ENCODE data around the gene LHFPL3. TPM values are rescaled to one million over a fixed set of nuclear protein-coding genes. Genes with fewer than 3 reads are reported as not detected.

Gene LHFPL3
- total RNA-seq, 1 donor from 2014 or later: not detected

DNA sequence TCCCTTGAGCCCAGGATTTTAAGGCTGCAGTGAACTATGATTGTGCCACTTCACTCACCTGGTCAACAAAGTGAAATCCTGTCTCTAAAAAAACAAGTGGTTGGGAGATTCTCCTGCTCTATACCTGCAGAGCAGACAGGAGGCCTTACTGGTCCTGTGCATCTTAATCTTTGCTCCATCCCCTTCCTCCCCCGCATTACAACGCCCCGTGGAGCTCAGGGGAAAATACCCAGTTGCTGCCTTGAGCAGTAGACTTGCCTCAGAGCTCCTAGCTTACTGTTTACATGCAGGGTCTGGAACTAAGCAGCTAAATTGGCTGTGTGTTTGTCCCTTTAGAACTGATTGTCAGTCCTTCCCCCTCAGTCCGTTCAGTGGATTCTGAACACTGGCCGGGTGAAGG lies 561.8 kb downstream of the LHFPL3 start:
- Histone ChIP-seq H3K27ac (ENCODE audit: low read depth, low read length) (no peak overlapping the region), H3K27me3 (ENCODE audit: control insufficient read depth in 3 of 3, insufficient read depth in 3 of 3, low read length in 3 of 3) (no peaks in the 10 kb centered on the region), H3K4me3 (ENCODE audit: low read length in 3 of 3) (no peak overlapping the region), H3K9ac (ENCODE audit: low read depth in 1 of 3, low read length in 3 of 3) (no peak overlapping the region), H3K9me3 (ENCODE audit: control insufficient read depth in 3 of 3, low read length in 3 of 3) (no peaks in the 10 kb centered on the region), H3K4me1 (ENCODE audit: control insufficient read depth in 3 of 3, insufficient read depth in 3 of 3, low read length in 3 of 3) (no peaks in the 10 kb centered on the region), H3K36me3 (ENCODE audit: control insufficient read depth in 3 of 3, insufficient read depth in 3 of 3, low read length in 3 of 3) (no peaks in the 10 kb centered on the region)

DNA sequence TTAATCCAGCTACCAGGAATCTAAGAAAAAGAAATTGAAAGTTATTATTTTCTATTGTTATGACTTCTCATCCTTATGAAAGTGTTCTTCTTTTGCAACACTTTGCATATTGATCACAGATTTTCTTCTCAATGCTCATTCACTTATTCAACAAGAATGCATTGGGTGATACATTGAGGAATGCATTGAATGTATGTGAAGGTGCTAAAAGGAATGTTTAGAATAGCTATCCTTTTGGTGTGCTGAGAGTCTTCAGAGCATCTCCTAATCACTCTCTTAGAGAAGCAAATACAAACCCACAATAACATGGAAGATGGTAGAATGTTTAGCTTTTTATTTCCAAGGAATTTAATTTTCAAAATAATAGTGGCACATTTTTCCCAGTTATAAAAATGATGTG lies 563.5 kb downstream of the LHFPL3 start:
- H3K4me1 ChIP-seq (ENCODE audit: control insufficient read depth in 3 of 3, insufficient read depth in 3 of 3, low read length in 3 of 3): no peaks in the 10 kb centered on the region
- H3K9me3 ChIP-seq (ENCODE audit: control insufficient read depth in 3 of 3, low read length in 3 of 3): no peaks in the 10 kb centered on the region

DNA sequence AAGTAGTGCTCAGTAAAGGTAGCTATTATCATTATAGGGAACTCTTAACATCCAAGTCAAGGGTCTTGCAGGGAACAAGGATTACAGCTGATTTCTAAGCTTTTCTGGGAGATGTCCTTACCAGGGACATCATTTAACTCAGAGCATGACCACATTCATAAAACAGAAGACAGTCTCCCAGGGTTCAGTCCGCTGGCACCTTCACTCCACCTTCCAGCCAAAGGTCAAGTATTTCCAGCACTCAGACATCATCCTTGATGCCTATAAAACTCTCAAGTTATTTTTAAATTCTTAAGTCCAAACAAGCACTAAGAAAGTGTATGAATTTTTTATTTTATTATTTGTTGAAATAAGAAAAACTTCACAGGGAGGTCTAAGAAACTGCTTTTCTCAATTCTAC lies 565.9 kb downstream of the LHFPL3 start:
- no peaks in the 10 kb centered on the region for H3K9me3 ChIP-seq (ENCODE audit: control insufficient read depth in 3 of 3, low read length in 3 of 3)
- no peak overlapping the region for H3K27ac ChIP-seq (ENCODE audit: low read depth, low read length)
- no peaks in the 10 kb centered on the region for H3K4me1 ChIP-seq (ENCODE audit: control insufficient read depth in 3 of 3, insufficient read depth in 3 of 3, low read length in 3 of 3)
- H3K36me3 ChIP-seq (ENCODE audit: control insufficient read depth in 3 of 3, insufficient read depth in 3 of 3, low read length in 3 of 3): no peaks in the 10 kb centered on the region
- H3K4me3 ChIP-seq (ENCODE audit: low read length in 3 of 3): no peak overlapping the region
- H3K9ac ChIP-seq (ENCODE audit: low read depth in 1 of 3, low read length in 3 of 3): no peak overlapping the region
- H3K27me3 ChIP-seq (ENCODE audit: control insufficient read depth in 3 of 3, insufficient read depth in 3 of 3, low read length in 3 of 3): no peaks in the 10 kb centered on the region

More for the DNA sequence above, 563.5 kb downstream of the LHFPL3 start:
- H3K4me3 ChIP-seq (ENCODE audit: low read length in 3 of 3): no peak overlapping the region
- no peak overlapping the region for H3K27ac ChIP-seq (ENCODE audit: low read depth, low read length)
- H3K27me3 ChIP-seq (ENCODE audit: control insufficient read depth in 3 of 3, insufficient read depth in 3 of 3, low read length in 3 of 3): no peaks in the 10 kb centered on the region
- H3K9ac ChIP-seq (ENCODE audit: low read depth in 1 of 3, low read length in 3 of 3): no peak overlapping the region
- no peaks in the 10 kb centered on the region for H3K36me3 ChIP-seq (ENCODE audit: control insufficient read depth in 3 of 3, insufficient read depth in 3 of 3, low read length in 3 of 3)

DNA sequence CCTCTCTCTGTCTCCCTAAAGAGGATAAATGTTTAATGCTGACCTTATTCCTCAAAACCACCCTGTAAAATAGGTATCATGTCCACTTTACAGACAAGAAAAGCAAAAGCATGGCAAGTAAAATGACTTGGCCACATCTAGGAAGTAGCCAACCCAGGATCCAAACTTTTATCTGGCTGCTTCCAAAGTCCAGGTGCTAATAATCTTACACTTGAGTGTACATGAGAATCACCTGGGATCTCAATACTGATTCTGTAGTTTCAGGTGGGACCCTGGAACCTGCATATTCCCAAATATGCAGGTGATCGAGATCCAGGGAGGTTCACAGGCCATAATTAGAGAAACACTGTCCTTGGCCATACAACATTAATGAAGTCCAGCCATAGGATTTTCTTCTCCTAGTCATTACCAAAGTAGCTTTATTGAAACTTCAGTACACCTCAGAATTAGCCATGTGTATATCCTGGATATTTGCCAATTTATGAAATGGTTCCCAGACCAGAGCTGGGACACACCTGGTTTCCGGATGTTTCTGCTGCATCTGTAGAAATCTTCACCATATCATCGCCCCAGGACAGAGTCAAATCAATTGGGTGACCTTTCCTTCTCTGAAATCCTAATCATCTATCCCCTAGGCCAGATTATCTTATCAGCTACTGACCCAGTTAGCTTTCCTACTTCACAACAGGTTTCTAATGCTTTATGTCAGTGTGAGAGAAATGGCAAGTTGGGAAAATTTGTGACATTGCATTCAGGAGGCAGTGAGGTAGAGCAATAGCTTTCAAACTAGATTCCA lies 566.5 kb downstream of the LHFPL3 start:
- Histone ChIP-seq H3K27me3 (ENCODE audit: control insufficient read depth in 3 of 3, insufficient read depth in 3 of 3, low read length in 3 of 3) (no peaks in the 10 kb centered on the region), H3K9me3 (ENCODE audit: control insufficient read depth in 3 of 3, low read length in 3 of 3) (no peaks in the 10 kb centered on the region), H3K4me3 (ENCODE audit: low read length in 3 of 3) (no peak overlapping the region), H3K4me1 (ENCODE audit: control insufficient read depth in 3 of 3, insufficient read depth in 3 of 3, low read length in 3 of 3) (no peaks in the 10 kb centered on the region), H3K27ac (ENCODE audit: low read depth, low read length) (no peak overlapping the region), H3K9ac (ENCODE audit: low read depth in 1 of 3, low read length in 3 of 3) (no peak overlapping the region), H3K36me3 (ENCODE audit: control insufficient read depth in 3 of 3, insufficient read depth in 3 of 3, low read length in 3 of 3) (no peaks in the 10 kb centered on the region)

DNA sequence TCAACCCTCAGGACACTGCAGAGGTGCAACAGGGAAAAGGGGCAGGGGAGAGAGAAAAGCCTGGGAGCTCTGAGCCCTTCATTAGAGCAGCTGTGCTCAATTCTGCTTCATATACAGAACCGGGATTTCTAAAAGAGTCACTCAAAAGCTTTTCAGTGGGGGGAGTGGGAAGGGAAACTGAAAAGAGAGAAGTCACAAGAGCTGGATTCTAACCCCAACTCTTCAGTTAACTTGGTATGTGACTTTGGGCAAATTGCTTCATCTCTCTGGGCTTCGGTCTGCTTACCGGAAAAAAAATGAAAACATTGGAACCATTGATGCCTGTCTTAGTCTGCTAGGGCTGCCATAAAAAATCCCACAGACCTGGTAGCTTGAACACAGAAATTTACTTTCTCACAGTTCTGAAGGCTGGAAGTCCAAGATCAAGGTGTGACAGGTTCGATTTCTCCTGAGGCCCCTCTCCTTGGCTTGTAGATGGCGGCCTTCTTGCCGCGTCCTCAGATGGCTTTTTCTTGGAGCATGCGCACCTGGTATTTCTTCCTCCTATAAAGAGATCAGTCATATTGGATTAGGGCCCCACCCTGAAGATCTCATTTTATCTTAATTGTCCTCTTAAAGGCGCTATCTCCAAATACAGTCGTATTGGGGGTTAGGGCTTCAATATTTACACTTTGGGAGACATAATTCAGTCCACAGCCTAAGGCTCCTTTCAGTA lies 567.3 kb downstream of the LHFPL3 start:
- H3K4me3 ChIP-seq (ENCODE audit: low read length in 3 of 3): no peak overlapping the region

DNA sequence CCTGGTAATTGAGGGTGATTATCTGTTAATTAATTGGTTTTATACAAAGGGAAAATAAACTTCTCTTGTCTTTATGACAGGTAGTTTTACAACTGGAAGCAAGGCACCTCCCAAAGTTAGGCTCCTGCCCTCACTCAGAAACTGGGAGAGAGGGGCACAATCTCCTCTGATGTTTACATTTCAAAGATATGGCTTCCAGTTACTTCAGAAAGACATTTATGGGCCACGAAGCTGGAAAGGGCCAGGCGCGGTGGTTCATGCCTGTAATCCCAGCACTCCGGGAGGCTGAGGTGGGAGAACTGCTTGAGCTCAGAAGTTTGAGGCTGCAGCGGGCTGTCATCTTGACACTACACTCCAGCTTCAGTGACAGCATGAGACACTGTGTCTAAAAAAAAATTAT lies 570.0 kb downstream of the LHFPL3 start:
- Histone ChIP-seq H3K4me3 (ENCODE audit: low read length in 3 of 3) (no peak overlapping the region), H3K9me3 (ENCODE audit: control insufficient read depth in 3 of 3, low read length in 3 of 3) (no peaks in the 10 kb centered on the region), H3K36me3 (ENCODE audit: control insufficient read depth in 3 of 3, insufficient read depth in 3 of 3, low read length in 3 of 3) (no peaks in the 10 kb centered on the region), H3K9ac (ENCODE audit: low read depth in 1 of 3, low read length in 3 of 3) (no peak overlapping the region), H3K27ac (ENCODE audit: low read depth, low read length) (no peak overlapping the region), H3K27me3 (ENCODE audit: control insufficient read depth in 3 of 3, insufficient read depth in 3 of 3, low read length in 3 of 3) (no peaks in the 10 kb centered on the region), H3K4me1 (ENCODE audit: control insufficient read depth in 3 of 3, insufficient read depth in 3 of 3, low read length in 3 of 3) (no peaks in the 10 kb centered on the region)

More for the DNA sequence above, 567.3 kb downstream of the LHFPL3 start:
- H3K27me3 ChIP-seq (ENCODE audit: control insufficient read depth in 3 of 3, insufficient read depth in 3 of 3, low read length in 3 of 3): no peaks in the 10 kb centered on the region
- no peaks in the 10 kb centered on the region for H3K36me3 ChIP-seq (ENCODE audit: control insufficient read depth in 3 of 3, insufficient read depth in 3 of 3, low read length in 3 of 3)
- H3K27ac ChIP-seq (ENCODE audit: low read depth, low read length): no peak overlapping the region
- H3K9me3 ChIP-seq (ENCODE audit: control insufficient read depth in 3 of 3, low read length in 3 of 3): no peaks in the 10 kb centered on the region
- H3K9ac ChIP-seq (ENCODE audit: low read depth in 1 of 3, low read length in 3 of 3): no peak overlapping the region
- H3K4me1 ChIP-seq (ENCODE audit: control insufficient read depth in 3 of 3, insufficient read depth in 3 of 3, low read length in 3 of 3): no peaks in the 10 kb centered on the region

DNA sequence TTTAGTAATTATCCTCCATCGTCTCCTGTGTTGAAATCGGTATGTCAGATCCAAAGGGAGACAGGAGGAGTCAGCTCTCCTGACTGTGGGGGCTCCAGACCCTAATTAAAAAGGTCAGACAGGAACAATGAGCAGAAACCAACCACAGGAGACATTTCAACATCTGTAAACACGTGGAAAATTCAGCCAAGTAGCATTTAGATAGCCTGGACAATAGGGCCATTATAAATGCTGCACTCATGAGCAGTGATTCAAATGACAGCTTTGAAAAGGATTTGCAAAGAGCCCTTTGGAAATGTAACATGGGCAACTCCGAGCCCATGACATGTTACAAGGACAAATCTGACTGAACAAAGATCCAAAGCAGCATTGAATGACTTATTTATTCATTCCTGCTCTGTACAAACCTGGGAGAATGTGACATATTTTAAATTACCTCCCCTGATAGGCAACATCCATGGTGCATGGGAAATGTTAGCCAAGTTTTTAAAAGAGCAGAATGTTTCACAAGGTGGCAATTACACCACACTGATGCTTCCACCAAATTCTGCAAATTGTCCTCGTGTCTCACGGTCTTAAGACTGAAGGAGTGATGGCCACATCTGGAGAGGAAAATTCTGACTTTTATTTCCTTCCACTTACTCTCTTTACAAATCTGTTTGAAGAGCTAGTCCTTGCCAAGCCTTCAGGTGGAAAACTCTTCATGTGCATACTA lies 572.3 kb downstream of the LHFPL3 start:
- H3K9ac ChIP-seq (ENCODE audit: low read depth in 1 of 3, low read length in 3 of 3): no peak overlapping the region
- no peak overlapping the region for H3K27ac ChIP-seq (ENCODE audit: low read depth, low read length)

DNA sequence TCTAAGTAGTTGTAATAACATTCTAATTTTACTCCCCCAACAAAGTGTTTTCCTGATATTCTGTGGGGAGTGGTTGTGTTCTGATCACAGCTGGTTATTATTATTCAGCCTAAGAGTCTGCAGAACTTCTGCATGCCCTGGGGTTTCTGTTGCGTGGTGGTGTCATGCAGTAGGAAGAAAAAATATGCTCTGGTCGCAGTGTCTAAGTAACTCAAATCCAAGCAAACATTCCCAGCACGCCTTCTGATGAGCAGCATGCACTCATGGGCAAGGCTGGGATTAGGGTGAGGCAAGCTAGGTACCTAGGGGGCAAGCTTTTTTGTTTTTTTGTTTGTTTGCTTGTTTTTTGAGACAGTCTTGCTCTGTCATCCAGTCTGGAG lies 572.8 kb downstream of the LHFPL3 start:
- Histone ChIP-seq H3K4me3 (ENCODE audit: low read length in 3 of 3) (no peak overlapping the region), H3K27ac (ENCODE audit: low read depth, low read length) (no peak overlapping the region), H3K9me3 (ENCODE audit: control insufficient read depth in 3 of 3, low read length in 3 of 3) (no peaks in the 10 kb centered on the region), H3K9ac (ENCODE audit: low read depth in 1 of 3, low read length in 3 of 3) (no peak overlapping the region), H3K4me1 (ENCODE audit: control insufficient read depth in 3 of 3, insufficient read depth in 3 of 3, low read length in 3 of 3) (no peaks in the 10 kb centered on the region), H3K27me3 (ENCODE audit: control insufficient read depth in 3 of 3, insufficient read depth in 3 of 3, low read length in 3 of 3) (no peaks in the 10 kb centered on the region), H3K36me3 (ENCODE audit: control insufficient read depth in 3 of 3, insufficient read depth in 3 of 3, low read length in 3 of 3) (no peaks in the 10 kb centered on the region)

More for the DNA sequence above, 572.3 kb downstream of the LHFPL3 start:
- H3K4me3 ChIP-seq (ENCODE audit: low read length in 3 of 3): no peak overlapping the region
- H3K27me3 ChIP-seq (ENCODE audit: control insufficient read depth in 3 of 3, insufficient read depth in 3 of 3, low read length in 3 of 3): no peaks in the 10 kb centered on the region
- no peaks in the 10 kb centered on the region for H3K9me3 ChIP-seq (ENCODE audit: control insufficient read depth in 3 of 3, low read length in 3 of 3)
- H3K36me3 ChIP-seq (ENCODE audit: control insufficient read depth in 3 of 3, insufficient read depth in 3 of 3, low read length in 3 of 3): no peaks in the 10 kb centered on the region
- H3K4me1 ChIP-seq (ENCODE audit: control insufficient read depth in 3 of 3, insufficient read depth in 3 of 3, low read length in 3 of 3): no peaks in the 10 kb centered on the region

DNA sequence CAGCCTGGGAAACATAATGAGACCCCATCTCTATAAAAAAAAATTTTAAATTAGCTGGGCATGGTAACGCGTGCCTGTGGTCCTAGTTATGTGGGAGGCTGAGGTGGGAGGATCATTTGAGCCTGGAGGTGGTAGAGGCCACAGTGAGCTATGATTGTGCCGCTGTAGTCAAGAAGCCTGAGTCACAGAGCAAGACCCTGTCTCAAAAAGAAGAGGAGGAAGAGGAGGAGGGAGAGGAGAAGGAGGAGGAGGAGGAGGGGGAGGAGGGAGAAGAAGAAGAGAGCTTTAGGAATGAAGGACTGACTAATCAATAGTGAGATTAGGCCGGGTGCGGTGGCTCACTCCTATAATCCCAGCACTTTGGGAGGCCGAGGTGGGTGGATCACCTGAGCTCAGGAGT lies 573.8 kb downstream of the LHFPL3 start:
- Histone ChIP-seq H3K4me3 (ENCODE audit: low read length in 3 of 3) (no peak overlapping the region), H3K4me1 (ENCODE audit: control insufficient read depth in 3 of 3, insufficient read depth in 3 of 3, low read length in 3 of 3) (no peaks in the 10 kb centered on the region), H3K9ac (ENCODE audit: low read depth in 1 of 3, low read length in 3 of 3) (no peak overlapping the region), H3K27ac (ENCODE audit: low read depth, low read length) (no peak overlapping the region), H3K27me3 (ENCODE audit: control insufficient read depth in 3 of 3, insufficient read depth in 3 of 3, low read length in 3 of 3) (no peaks in the 10 kb centered on the region), H3K9me3 (ENCODE audit: control insufficient read depth in 3 of 3, low read length in 3 of 3) (no peaks in the 10 kb centered on the region), H3K36me3 (ENCODE audit: control insufficient read depth in 3 of 3, insufficient read depth in 3 of 3, low read length in 3 of 3) (no peaks in the 10 kb centered on the region)

DNA sequence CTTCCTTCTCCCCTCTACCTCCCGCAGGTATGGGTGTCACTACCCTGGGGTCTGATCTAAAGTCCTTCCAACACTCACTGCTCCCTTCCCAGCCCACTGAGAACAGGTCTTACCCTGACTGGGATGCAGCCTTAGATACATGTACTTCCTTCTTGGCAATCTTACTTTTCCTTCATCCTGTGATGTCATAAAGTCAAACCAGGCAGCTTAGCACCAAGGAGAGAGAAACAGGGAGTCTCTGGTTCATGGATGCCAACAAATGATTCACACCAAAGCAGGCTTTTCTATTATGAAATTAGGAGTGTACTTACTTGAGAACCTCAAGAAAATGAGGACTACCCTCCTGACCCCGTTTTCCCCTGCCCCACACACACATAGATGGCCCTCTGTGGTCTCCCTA lies 574.6 kb downstream of the LHFPL3 start:
- no peaks in the 10 kb centered on the region for H3K27me3 ChIP-seq (ENCODE audit: control insufficient read depth in 3 of 3, insufficient read depth in 3 of 3, low read length in 3 of 3)
- H3K9ac ChIP-seq (ENCODE audit: low read depth in 1 of 3, low read length in 3 of 3): no peak overlapping the region
- no peaks in the 10 kb centered on the region for H3K4me1 ChIP-seq (ENCODE audit: control insufficient read depth in 3 of 3, insufficient read depth in 3 of 3, low read length in 3 of 3)
- H3K36me3 ChIP-seq (ENCODE audit: control insufficient read depth in 3 of 3, insufficient read depth in 3 of 3, low read length in 3 of 3): no peaks in the 10 kb centered on the region
- H3K9me3 ChIP-seq (ENCODE audit: control insufficient read depth in 3 of 3, low read length in 3 of 3): no peaks in the 10 kb centered on the region
- no peak overlapping the region for H3K4me3 ChIP-seq (ENCODE audit: low read length in 3 of 3)
- H3K27ac ChIP-seq (ENCODE audit: low read depth, low read length): no peak overlapping the region

Measured in skeletal muscle tissue (tissue), 4 donors.